ENCODE data around the gene DACH2. TPM values are rescaled to one million over a fixed set of nuclear protein-coding genes. Genes with fewer than 3 reads are reported as not detected.
"Not testable (repeated sequence)": the region's sequence is repeated elsewhere in the genome, so short reads cannot be mapped to it uniquely, and the experiment has no call there.

DACH2 gene
- total RNA-seq, 4 donors from 2014 or later: 0.15 TPM; not detected in 3

DNA sequence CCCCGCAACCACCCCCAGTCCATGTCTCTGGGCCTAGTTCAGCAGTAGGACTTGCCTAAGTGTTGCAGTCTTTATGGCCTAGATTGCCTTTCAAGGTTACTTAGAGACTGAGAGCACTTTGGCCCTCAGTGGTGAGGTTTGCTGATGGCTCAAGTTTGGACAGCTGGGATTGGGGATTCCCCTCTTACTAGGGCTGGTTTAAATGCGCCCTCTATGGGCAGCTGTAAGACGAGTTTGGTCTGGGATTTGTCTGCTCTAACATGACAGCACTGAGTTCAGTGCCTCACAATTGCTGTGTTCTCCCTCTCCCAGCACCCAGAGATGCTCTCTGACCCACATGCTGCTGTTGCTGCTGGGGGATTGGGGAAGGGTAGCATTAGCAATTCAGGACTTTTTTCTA, 23.1 kb downstream of the DACH2 start:
- no peak overlapping the region for H3K4me3 ChIP-seq (ENCODE audit: low read depth, poor library complexity, severe bottlenecking)
- WGBS, 2 donors: 48% methylated on average over 3 of the region's 3 CpGs; no CpG with 5 or more reads in 1 of the 2 donors
- intact Hi-C loops (cut with DNase I; ENCODE audit: low total_unique reads): no loop called here
- TF ChIP-seq POLR2A (IDR thresholded peaks at IDR 0.05): no peak
- TF ChIP-seq, protein P1, sequence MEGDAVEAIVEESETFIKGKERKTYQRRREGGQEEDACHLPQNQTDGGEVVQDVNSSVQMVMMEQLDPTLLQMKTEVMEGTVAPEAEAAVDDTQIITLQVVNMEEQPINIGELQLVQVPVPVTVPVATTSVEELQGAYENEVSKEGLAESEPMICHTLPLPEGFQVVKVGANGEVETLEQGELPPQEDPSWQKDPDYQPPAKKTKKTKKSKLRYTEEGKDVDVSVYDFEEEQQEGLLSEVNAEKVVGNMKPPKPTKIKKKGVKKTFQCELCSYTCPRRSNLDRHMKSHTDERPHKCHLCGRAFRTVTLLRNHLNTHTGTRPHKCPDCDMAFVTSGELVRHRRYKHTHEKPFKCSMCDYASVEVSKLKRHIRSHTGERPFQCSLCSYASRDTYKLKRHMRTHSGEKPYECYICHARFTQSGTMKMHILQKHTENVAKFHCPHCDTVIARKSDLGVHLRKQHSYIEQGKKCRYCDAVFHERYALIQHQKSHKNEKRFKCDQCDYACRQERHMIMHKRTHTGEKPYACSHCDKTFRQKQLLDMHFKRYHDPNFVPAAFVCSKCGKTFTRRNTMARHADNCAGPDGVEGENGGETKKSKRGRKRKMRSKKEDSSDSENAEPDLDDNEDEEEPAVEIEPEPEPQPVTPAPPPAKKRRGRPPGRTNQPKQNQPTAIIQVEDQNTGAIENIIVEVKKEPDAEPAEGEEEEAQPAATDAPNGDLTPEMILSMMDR (IDR thresholded peaks at IDR 0.05): no peak
- no peak for DNase-seq (ENCODE audit: low spot score in 2 of 2)

DNA sequence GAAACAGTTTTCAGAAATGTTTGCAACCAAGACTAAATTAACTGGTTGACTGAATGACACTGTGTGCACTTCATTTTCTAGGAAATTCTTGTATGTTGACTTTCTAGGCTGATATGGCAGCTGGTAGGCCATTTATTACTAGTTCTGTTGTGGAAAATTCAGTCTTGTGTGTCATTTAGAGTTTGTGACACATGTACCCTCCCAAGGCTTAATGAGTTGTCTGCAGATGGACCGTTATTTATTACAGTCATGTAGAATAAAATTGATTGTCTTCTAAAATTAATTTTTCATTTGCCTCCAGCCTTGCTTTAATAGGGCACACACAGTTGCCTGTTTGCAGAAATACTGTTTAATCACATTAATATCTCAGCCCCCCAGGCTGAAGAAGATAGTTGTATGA, 30.7 kb downstream of the DACH2 start:
- TF ChIP-seq, protein P1 (IDR thresholded peaks at IDR 0.05): no peak
- TF ChIP-seq POLR2A (IDR thresholded peaks at IDR 0.05): no peak
- 59 to 68% methylated on average over 1 of the region's 1 CpG for WGBS, 2 donors
- intact Hi-C loops (cut with DNase I; ENCODE audit: low total_unique reads): no loop called here
- no peak for DNase-seq (ENCODE audit: low spot score in 2 of 2)
- H3K4me3 ChIP-seq (ENCODE audit: low read depth, poor library complexity, severe bottlenecking): no peak overlapping the region

DNA sequence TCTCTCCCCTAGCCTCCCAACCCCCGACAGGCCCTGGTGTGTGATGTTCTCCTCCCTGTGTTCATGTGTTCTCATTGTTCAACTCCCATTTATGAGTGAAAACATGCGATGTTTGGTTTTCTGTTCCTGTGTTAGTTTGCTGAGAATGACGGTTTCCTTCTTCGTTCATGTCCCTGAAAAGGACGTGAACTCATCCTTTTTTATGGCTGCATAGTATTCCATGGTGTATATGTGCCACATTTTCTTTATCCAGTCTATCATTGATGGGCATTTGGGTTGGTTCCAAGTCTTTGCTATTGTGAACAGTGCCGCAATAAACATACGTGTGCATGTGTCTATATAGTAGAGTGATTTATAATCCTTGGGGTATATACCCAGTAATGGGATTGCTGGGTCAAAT, 33.1 kb downstream of the DACH2 start:
- 89 to 96% methylated on average over 7 of the region's 7 CpGs for WGBS, 2 donors
- intact Hi-C loops (cut with DNase I; ENCODE audit: low total_unique reads); H3K4me3 ChIP-seq (ENCODE audit: low read depth, poor library complexity, severe bottlenecking): not testable (repeated sequence)

DNA sequence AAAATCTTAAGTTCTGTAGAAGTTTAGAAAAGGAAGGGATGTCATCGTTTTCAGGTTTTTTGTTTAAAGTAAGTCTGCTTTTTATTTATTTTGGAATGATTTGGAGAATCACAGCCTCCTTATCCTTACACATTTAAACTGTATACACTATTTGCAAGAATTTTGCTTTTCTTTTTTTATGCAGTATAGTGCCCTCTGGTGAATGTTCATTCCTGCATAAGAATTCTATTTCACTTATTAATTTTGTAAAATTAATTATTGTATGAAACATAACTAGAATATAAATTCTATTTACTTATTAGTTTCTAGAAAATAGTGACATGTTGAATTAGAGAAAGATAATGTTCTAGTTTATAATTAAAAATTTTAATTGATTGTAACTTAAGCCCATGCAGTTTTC, 44.6 kb downstream of the DACH2 start:
- TF ChIP-seq, protein P1 (IDR thresholded peaks at IDR 0.05): no peak
- TF ChIP-seq POLR2A (IDR thresholded peaks at IDR 0.05): no peak
- intact Hi-C loops (cut with DNase I; ENCODE audit: low total_unique reads): no loop called here
- WGBS, 2 donors: 45 to 63% methylated on average over 1 of the region's 1 CpG
- H3K4me3 ChIP-seq (ENCODE audit: low read depth, poor library complexity, severe bottlenecking): no peak overlapping the region
- no peak for DNase-seq (ENCODE audit: low spot score in 2 of 2)

More for the DNA sequence above, 33.1 kb downstream of the DACH2 start:
- DNase-seq (ENCODE audit: low spot score in 2 of 2): not testable (repeated sequence)

DNA sequence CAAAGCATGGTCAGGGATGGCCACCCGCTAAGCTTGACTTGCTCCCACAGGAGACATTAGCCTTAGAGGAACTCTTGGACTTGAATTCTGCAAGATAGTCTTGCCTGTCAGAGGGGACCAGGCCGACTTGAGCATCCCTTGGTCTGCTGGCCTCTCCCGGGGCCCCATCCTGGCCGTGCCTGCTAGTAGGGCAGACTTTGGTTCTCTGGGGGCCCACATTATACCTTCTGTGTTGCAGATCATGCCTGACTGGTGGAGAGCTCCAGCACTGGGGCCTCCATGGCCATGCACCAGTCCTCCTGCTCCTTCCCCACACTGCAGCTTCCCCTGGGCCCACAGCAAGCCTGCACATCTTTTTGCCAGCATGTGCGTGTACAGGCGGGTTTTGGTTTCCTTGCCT, 46.5 kb downstream of the DACH2 start:
- no peak for TF ChIP-seq POLR2A (IDR thresholded peaks at IDR 0.05)
- TF ChIP-seq, protein P1 (IDR thresholded peaks at IDR 0.05): no peak
- 81% methylated on average over 5 of the region's 6 CpGs for WGBS, 2 donors
- intact Hi-C loops (cut with DNase I; ENCODE audit: low total_unique reads): no loop called here
- no peak for DNase-seq (ENCODE audit: low spot score in 2 of 2)
- H3K4me3 ChIP-seq (ENCODE audit: low read depth, poor library complexity, severe bottlenecking): no peak overlapping the region

DNA sequence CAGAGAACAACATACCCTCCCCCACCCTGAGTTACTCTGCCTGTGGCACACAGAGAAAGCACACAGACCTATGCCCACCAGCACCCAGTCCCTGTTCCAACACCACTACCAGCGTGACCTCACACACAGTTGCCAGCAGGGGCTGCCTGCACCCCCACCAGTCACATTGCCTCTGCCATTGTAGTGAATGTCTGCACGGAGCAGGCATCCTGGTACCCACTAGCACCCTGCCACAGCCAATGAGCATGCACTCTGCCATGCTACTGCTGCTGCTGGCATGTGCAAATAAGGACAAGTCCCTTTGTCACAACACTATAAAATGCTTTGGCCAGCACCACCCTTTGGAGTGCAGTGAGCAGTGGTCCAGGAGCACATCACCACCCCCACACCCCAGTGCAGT, 47.1 kb downstream of the DACH2 start:
- no peak overlapping the region for H3K4me3 ChIP-seq (ENCODE audit: low read depth, poor library complexity, severe bottlenecking)
- no peak for TF ChIP-seq POLR2A (IDR thresholded peaks at IDR 0.05)
- TF ChIP-seq, protein P1 (IDR thresholded peaks at IDR 0.05): no peak
- 87% methylated on average over 2 of the region's 2 CpGs; no CpG with 5 or more reads in 1 of the 2 donors for WGBS, 2 donors
- intact Hi-C loops (cut with DNase I; ENCODE audit: low total_unique reads): no loop called here
- no peak for DNase-seq (ENCODE audit: low spot score in 2 of 2)

All from lower leg skin (tissue), 4 donors.